Osteoblast (primary cell): ENCODE measurements around the gene SMIM33. TPM values are rescaled to one million over a fixed set of nuclear protein-coding genes. Genes with fewer than 3 reads are reported as not detected.

ENCODE experiments used
- DNase-seq: peaks from one replicate; pipeline ENCODE4 v3.0.0; 2011; ENCODE audit warnings: low spot score, mixed read lengths; ENCODE audit not compliant: insufficient read length; ENCODE audit errors: missing footprints
- H2AFZ ChIP-seq: 2 replicates; pipeline ENCODE4 v1.6.0; 2011; ENCODE audit warnings: mild to moderate bottlenecking, low read length
- H3K27ac ChIP-seq: 2 replicates; pipeline ENCODE4 v1.5.1; 2011; ENCODE audit warnings: mild to moderate bottlenecking, low read depth, low read length, moderate library complexity
- H3K27me3 ChIP-seq: 2 replicates; pipeline ENCODE4 v1.6.0; 2012; ENCODE audit warnings: mild to moderate bottlenecking, control low read depth, inconsistent platforms, low read length, moderate library complexity; ENCODE audit not compliant: insufficient read depth
- H3K36me3 ChIP-seq: 2 replicates; pipeline ENCODE4 v1.5.1; 2011; ENCODE audit warnings: mild to moderate bottlenecking, low read length, control low read depth, moderate library complexity; ENCODE audit not compliant: insufficient read depth
- H3K4me1 ChIP-seq: 2 replicates; pipeline ENCODE4 v1.5.1; 2011; ENCODE audit warnings: mild to moderate bottlenecking, low read length, control low read depth, moderate library complexity; ENCODE audit not compliant: insufficient read depth
- H3K4me2 ChIP-seq: 2 replicates; pipeline ENCODE4 v1.6.0; 2011; ENCODE audit warnings: mild to moderate bottlenecking, low read length; ENCODE audit not compliant: insufficient read depth
- H3K4me3 ChIP-seq: fragments of 200-600 bp; sonication (generic); 3 replicates; pipeline ENCODE4 v1.5.1; 2012; ENCODE audit warnings: mild to moderate bottlenecking, low read length, inconsistent platforms; ENCODE audit not compliant: insufficient read depth
- H3K79me2 ChIP-seq: 2 replicates; pipeline ENCODE4 v1.6.0; 2012; ENCODE audit warnings: mild to moderate bottlenecking, low read length, control low read depth, inconsistent platforms; ENCODE audit not compliant: insufficient read depth
- H3K9me3 ChIP-seq: 2 replicates; pipeline ENCODE4 v1.5.1; 2011; ENCODE audit warnings: low read depth, low read length, control low read depth
- H4K20me1 ChIP-seq: 2 replicates; pipeline ENCODE4 v1.6.0; 2012; ENCODE audit warnings: mild to moderate bottlenecking, low read length, control low read depth; ENCODE audit not compliant: insufficient read depth
- CTCF ChIP-seq: IDR thresholded peaks from 2 replicates; pipeline ENCODE4 v1.5.1; 2011; ENCODE audit warnings: mild to moderate bottlenecking, low read depth, low read length, moderate library complexity; ENCODE audit errors: extremely low read depth
- total RNA-seq: library from RNA; depleted of rRNA; stranded (reverse); fragments of >200 nt; gene quantifications from 2 replicates; pipeline ENCODE4 v1.2.3, GENCODE V29; 2012

The SMIM33 gene
- total RNA-seq, 1 donor = not detected

- no peak overlapping the region for H2AFZ ChIP-seq
Measured at GRCh38 chr5:139453683-139454567, 16.9 kb upstream of the SMIM33 start.

GRCh38 chr5:139454568-139455290 lies 16.1 kb upstream of the SMIM33 start:
- Histone ChIP-seq H3K4me3 (no peak overlapping the region), H2AFZ (no peak overlapping the region), H3K9me3 (no peaks in the 10 kb centered on the region), H3K4me1 (peaks cover 9% of the 10 kb centered on the region), H3K27me3 (no peaks in the 10 kb centered on the region), H3K36me3 (no peaks in the 10 kb centered on the region), H3K4me2 (no peak overlapping the region), H4K20me1 (no peaks in the 10 kb centered on the region), H3K79me2 (no peaks in the 10 kb centered on the region), H3K27ac (no peak overlapping the region)
- no peak for TF ChIP-seq CTCF
- no peak for DNase-seq

More at GRCh38 chr5:139453683-139454567, 16.9 kb upstream of the SMIM33 start:
- Histone ChIP-seq H3K27ac (no peak overlapping the region), H3K9me3 (no peaks in the 10 kb centered on the region), H4K20me1 (no peaks in the 10 kb centered on the region), H3K79me2 (no peaks in the 10 kb centered on the region), H3K4me3 (no peak overlapping the region), H3K4me1 (peaks cover 4% of the 10 kb centered on the region), H3K27me3 (no peaks in the 10 kb centered on the region), H3K36me3 (no peaks in the 10 kb centered on the region), H3K4me2 (no peak overlapping the region)
- no peak for TF ChIP-seq CTCF
- DNase-seq = peak; percentile 44

GRCh38 chr5:139456776-139457175 lies 14.0 kb upstream of the SMIM33 start:
- no peaks in the 10 kb centered on the region for H3K36me3 ChIP-seq
- H3K27me3 ChIP-seq = no peaks in the 10 kb centered on the region
- H2AFZ ChIP-seq = no peak overlapping the region
- peaks cover 16% of the 10 kb centered on the region for H3K4me1 ChIP-seq
- no peaks in the 10 kb centered on the region for H3K9me3 ChIP-seq
- H3K79me2 ChIP-seq = no peaks in the 10 kb centered on the region
- no peaks in the 10 kb centered on the region for H4K20me1 ChIP-seq
- TF ChIP-seq CTCF = no peak
- H3K4me2 ChIP-seq = no peak overlapping the region
- peak; percentile 65 for DNase-seq
- H3K4me3 ChIP-seq = no peak overlapping the region
- H3K27ac ChIP-seq = no peak overlapping the region

GRCh38 chr5:139457241-139457640 lies 13.6 kb upstream of the SMIM33 start:
- H3K27me3 ChIP-seq = no peaks in the 10 kb centered on the region
- H3K27ac ChIP-seq = no peak overlapping the region
- no peak overlapping the region for H2AFZ ChIP-seq
- peaks cover 21% of the 10 kb centered on the region for H3K4me1 ChIP-seq
- no peak overlapping the region for H3K4me2 ChIP-seq
- no peak overlapping the region for H3K4me3 ChIP-seq
- DNase-seq = no peak
- TF ChIP-seq CTCF = no peak
- H3K79me2 ChIP-seq = no peaks in the 10 kb centered on the region
- H3K9me3 ChIP-seq = no peaks in the 10 kb centered on the region
- H3K36me3 ChIP-seq = no peaks in the 10 kb centered on the region
- H4K20me1 ChIP-seq = no peaks in the 10 kb centered on the region
